Spleen (tissue), 11 donors: ENCODE data around the gene SLITRK5. TPM values are rescaled to one million over a fixed set of nuclear protein-coding genes. Genes with fewer than 3 reads are reported as not detected.

Experiments used
- DNase-seq: peaks from one replicate; pipeline ENCODE4 v3.0.0-alpha.2; 2020
- H3K27ac ChIP-seq, 8 donors: fragments of 200-600 bp; sonication (generic) in 7 of 8; 1 replicate in 4 of 8; 2 replicates in 4 of 8; pipeline versions ENCODE4 v1.5.0 to v1.8.0; 2016 to 2021; ENCODE audit warnings: inconsistent platforms in 4 of 8, mild to moderate bottlenecking in 4 of 8, moderate library complexity in 1 of 8
- H3K27me3 ChIP-seq, 7 donors: fragments of 200-600 bp; sonication (generic) in 6 of 7; replicated peaks in 1 of 7; 1 replicate in 4 of 7; 2 replicates in 3 of 7; pipeline versions ENCODE4 v1.5.0 to v1.8.0; 2016 to 2021; ENCODE audit warnings: inconsistent platforms in 3 of 7, mild to moderate bottlenecking in 1 of 7
- H3K36me3 ChIP-seq, 6 donors: fragments of 200-600 bp; sonication (generic) in 5 of 6; 1 replicate in 4 of 6; 2 replicates in 2 of 6; pipeline versions ENCODE4 v1.5.0 to v1.8.0; 2016 to 2021; ENCODE audit warnings: inconsistent platforms in 2 of 6
- H3K4me1 ChIP-seq, 6 donors: fragments of 200-600 bp; sonication (generic) in 5 of 6; 1 replicate in 3 of 6; 2 replicates in 3 of 6; pipeline versions ENCODE4 v1.5.0 to v1.8.0; 2016 to 2021; ENCODE audit warnings: inconsistent platforms in 3 of 6
- H3K4me3 ChIP-seq, 8 donors: fragments of 200-600 bp; sonication (generic) in 7 of 8; 1 replicate in 4 of 8; 2 replicates in 4 of 8; pipeline versions ENCODE4 v1.5.0 to v1.8.0; 2016 to 2021; ENCODE audit warnings: inconsistent platforms in 4 of 8, mild to moderate bottlenecking in 4 of 8, moderate library complexity in 2 of 8
- H3K9me3 ChIP-seq, 8 donors: fragments of 200-600 bp; sonication (generic) in 7 of 8; 1 replicate in 4 of 8; 2 replicates in 4 of 8; pipeline versions ENCODE4 v1.5.0 to v1.8.0; 2016 to 2021; ENCODE audit warnings: inconsistent platforms in 4 of 8
- POLR2A ChIP-seq, 3 donors: fragments of 450-650 bp; IDR thresholded peaks; one replicate each; pipeline ENCODE4 v1.5.1; 2017; ENCODE audit warnings: antibody characterized with exemption in 3 of 3, mild to moderate bottlenecking in 1 of 3
- POLR2AphosphoS5 ChIP-seq, 3 donors: sonication (generic); formaldehyde crosslinking; IDR thresholded peaks; one replicate each; pipeline ENCODE4 v1.5.1; 2017; ENCODE audit warnings: antibody characterized with exemption in 3 of 3
- WGBS, 5 donors: extraction: QIAGEN DNeasy Blood & Tissue Kit in 3 of 5; methylation state at CpG; one replicate each; pipeline versions ENCODE4 v1.1.5 to v1.1.7; 2013 to 2018; 5-methylcytosine and 5-hydroxymethylcytosine counted together
- intact Hi-C: fragments of 100-400 bp; cut with DNase I; formaldehyde crosslinking; loops from one replicate; pipeline ENCODE4 v1.15.0; 2023; ENCODE audit warnings: low total_unique reads
- polyA plus RNA-seq, 3 donors: library from polyadenylated mRNA; stranded (reverse); fragments of 200-250 nt; gene quantifications; one replicate each; pipeline ENCODE4 v1.2.1, GENCODE V29; 2013
- total RNA-seq, 7 donors: library from RNA; depleted of rRNA in 3 of 7; stranded (reverse); fragments of >200 nt in 3 of 7; fragmentation: NEBNext Ultra II Directional in 4 of 7; extraction: Animal tissue kit (Norgen Biotek cat#: 25700) in 4 of 7; gene quantifications; one replicate each; pipeline versions ENCODE4 v1.1.0 to v1.2.1, GENCODE V29; 2016 to 2021
- TF ChIP-seq, protein P1 (sequence below), 11 experiments: fragments of 200-600 bp in 7 of 11; fragments of 450-650 bp in 4 of 11; sonication (generic) in 4 of 11; IDR thresholded peaks in 8 of 11; conservative IDR thresholded peaks in 3 of 11; 1 replicate in 7 of 11; 2 replicates in 4 of 11; pipeline versions ENCODE4 v1.4.0 to v1.8.0; 2016 to 2021; ENCODE audit warnings: antibody characterized with exemption in 11 of 11, inconsistent platforms in 4 of 11, mild to moderate bottlenecking in 1 of 11
- donor health status: healthy with polysubstance abuse.
- donor health status: DM: no; HTN: no; CAD: no; lungs with moderate emphysema.
- donor health status: DM: no; HTN: no; CAD: no.
- donor health status: Bipolar disorder and iron deficiency.
- donor health status: healthy.
- donor health status: DM: no; HTN: no; CAD: no.
- donor health status: DM: yes; HTN: yes; CAD: no.

Gene SLITRK5
- total and polyA plus RNA-seq, 10 donors, result under 0.01 to 0.26 (median 0.05) TPM; not detected in 1

DNA sequence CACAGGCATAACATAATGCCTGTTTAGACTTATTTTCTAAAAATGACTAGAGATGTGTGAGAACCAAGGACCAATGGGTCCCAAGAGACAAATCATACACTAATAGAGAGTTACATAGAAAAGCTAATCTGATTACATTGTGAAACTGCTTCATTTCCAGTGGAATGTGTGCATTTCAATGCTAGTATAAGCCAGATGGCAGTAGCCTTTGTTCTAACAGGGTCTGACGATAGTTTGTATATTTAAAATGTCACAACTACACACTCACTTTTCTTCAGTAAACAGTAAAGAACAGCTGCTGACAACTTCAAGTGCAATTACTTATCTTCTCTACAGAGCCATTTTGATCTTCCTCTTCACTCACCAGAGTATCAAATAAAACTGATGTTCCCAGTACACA, 4.3 kb upstream of the SLITRK5 start:
- H3K27me3 ChIP-seq, result peaks cover 0 to 35% (median 14%) of the 10 kb centered on the region in 7 donors
- intact Hi-C loops, result no loop called here
- TF ChIP-seq POLR2A (IDR thresholded peaks at IDR 0.05) (no peak), POLR2AphosphoS5 (IDR thresholded peaks at IDR 0.05) (no peak)
- TF ChIP-seq, protein P1, sequence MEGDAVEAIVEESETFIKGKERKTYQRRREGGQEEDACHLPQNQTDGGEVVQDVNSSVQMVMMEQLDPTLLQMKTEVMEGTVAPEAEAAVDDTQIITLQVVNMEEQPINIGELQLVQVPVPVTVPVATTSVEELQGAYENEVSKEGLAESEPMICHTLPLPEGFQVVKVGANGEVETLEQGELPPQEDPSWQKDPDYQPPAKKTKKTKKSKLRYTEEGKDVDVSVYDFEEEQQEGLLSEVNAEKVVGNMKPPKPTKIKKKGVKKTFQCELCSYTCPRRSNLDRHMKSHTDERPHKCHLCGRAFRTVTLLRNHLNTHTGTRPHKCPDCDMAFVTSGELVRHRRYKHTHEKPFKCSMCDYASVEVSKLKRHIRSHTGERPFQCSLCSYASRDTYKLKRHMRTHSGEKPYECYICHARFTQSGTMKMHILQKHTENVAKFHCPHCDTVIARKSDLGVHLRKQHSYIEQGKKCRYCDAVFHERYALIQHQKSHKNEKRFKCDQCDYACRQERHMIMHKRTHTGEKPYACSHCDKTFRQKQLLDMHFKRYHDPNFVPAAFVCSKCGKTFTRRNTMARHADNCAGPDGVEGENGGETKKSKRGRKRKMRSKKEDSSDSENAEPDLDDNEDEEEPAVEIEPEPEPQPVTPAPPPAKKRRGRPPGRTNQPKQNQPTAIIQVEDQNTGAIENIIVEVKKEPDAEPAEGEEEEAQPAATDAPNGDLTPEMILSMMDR (IDR thresholded peaks at IDR 0.05 in 8 of 11, conservative IDR thresholded peaks at IDR 0.05 in 3 of 11), result no peak
- WGBS, 5 donors, result 56 to 91% (median 77%) methylated on average over 1 of the region's 1 CpG
- no peak overlapping the region for H3K27ac ChIP-seq
- H3K4me3 ChIP-seq, result no peak overlapping the region
- peaks cover under 1 to 14% (median 10%) of the 10 kb centered on the region in 6 donors for H3K4me1 ChIP-seq
- no peak for DNase-seq
- H3K36me3 ChIP-seq, result no peaks in the 10 kb centered on the region
- H3K9me3 ChIP-seq, result no peaks in the 10 kb centered on the region

GRCh38 chr13:87667686-87668085, 3.5 kb upstream of the SLITRK5 start:
- H3K4me1 ChIP-seq, result peaks cover 4 to 23% (median 17%) of the 10 kb centered on the region in 6 donors
- intact Hi-C loops, result no loop called here
- H3K4me3 ChIP-seq, result no peak overlapping the region
- DNase-seq, result no peak
- H3K27me3 ChIP-seq, result peaks cover 0 to 43% (median 23%) of the 10 kb centered on the region in 7 donors
- no peaks in the 10 kb centered on the region for H3K9me3 ChIP-seq
- WGBS, 5 donors, result 59 to 80% (median 68%) methylated on average over 1 of the region's 1 CpG
- TF ChIP-seq POLR2A (IDR thresholded peaks at IDR 0.05), result no peak
- no peak for TF ChIP-seq POLR2AphosphoS5 (IDR thresholded peaks at IDR 0.05)
- TF ChIP-seq, protein P1 (IDR thresholded peaks at IDR 0.05 in 8 of 11, conservative IDR thresholded peaks at IDR 0.05 in 3 of 11), result no peak
- no peak overlapping the region for H3K27ac ChIP-seq
- no peaks in the 10 kb centered on the region for H3K36me3 ChIP-seq

DNA sequence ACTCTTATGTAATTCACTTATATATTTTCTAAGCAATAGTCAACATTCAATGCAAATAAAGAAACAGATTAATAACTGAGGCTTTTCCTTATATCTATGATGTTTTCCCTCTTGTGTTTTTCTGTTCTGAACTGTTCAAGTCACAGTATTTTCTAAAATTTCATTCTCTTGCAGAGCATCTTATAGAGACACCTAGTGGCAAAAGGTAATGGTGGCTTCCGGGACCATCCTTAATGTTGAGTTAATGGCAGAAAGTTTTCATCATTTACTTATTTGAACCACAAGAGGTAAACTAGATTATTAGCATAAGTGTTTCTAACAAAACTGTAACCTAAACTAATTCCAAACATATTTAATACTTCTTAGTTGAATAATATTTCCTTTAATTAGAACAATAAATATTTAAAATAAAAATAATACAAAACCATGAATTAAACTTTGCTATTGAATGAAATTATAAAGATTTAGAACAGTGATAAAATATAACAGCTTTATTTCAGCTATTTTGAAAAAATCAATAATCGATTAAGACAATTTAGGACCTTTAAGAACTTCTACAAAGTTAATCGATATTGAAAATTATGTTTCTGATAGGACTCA, 1.7 kb upstream of the SLITRK5 start:
- Histone ChIP-seq H3K27me3 (peaks cover 2 to 61% (median 39%) of the 10 kb centered on the region in 7 donors), H3K4me3 (no peak overlapping the region), H3K9me3 (no peaks in the 10 kb centered on the region), H3K27ac (no peak overlapping the region), H3K36me3 (no peaks in the 10 kb centered on the region), H3K4me1 (peaks cover 4 to 39% (median 29%) of the 10 kb centered on the region in 6 donors)
- whole genome bisulfite sequencing, 5 donors, result 36 to 42% (median 41%) methylated on average over 3 of the region's 3 CpGs
- DNase-seq, result no peak
- TF ChIP-seq POLR2A (IDR thresholded peaks at IDR 0.05) (no peak), POLR2AphosphoS5 (IDR thresholded peaks at IDR 0.05) (no peak)
- TF ChIP-seq, protein P1 (IDR thresholded peaks at IDR 0.05 in 8 of 11, conservative IDR thresholded peaks at IDR 0.05 in 3 of 11), result peak in 1 of 11 experiments; percentile 30
- intact Hi-C loops, result no loop called here

DNA sequence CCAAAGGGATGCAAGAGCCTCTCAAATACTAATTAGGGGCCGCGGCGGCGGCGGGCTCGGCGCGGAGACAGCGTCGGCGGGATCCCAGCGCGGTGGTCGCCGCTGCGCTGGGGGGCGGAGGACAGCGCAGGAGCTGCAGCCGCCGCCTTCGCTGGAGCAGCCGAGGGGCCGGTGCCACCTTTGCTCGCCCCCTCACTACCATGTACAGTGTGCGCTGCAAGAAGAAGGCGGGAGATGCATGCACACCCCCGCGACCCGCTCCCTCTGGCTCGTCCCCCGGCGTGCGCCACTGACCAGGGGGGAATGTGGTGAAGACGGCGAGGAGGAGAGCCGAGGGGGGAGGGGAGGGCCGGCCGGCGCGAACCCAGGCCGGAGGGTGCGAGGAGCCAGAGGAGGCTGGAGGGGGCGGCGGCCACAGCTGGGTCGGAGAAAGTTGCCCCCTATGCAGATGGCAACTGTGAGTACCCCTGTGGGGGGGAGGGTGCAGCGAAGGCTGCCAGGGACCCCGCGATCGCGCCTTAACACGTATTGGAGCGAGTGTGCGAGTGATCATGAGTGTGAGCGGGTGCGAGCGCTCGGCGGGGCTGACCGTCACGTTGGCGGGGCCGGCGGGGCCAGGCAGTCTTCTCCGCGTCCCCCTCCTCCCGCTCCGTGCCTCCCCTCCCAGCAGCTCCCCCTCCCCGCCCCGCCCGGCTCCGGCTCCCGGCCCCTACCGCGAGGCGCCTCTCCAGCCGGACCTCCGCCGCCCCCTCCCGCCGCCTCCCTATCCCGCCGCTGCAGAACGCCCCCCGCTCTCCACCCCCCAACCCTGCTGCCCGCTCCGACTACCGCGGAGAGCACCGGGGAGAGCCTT, 808 bp downstream of the SLITRK5 start:
- Histone ChIP-seq H3K4me1 (peaks cover 5 to 44% (median 35%) of the 10 kb centered on the region in 6 donors), H3K27ac (no peak overlapping the region), H3K27me3 (peaks cover 5 to 86% (median 63%) of the 10 kb centered on the region in 7 donors), H3K36me3 (no peaks in the 10 kb centered on the region), H3K4me3 (peak overlapping the region; percentile 33 to 76 (median 44)), H3K9me3 (peaks cover 0 to 9% (median 0%) of the 10 kb centered on the region in 8 donors)
- TF ChIP-seq, protein P1 (IDR thresholded peaks at IDR 0.05 in 8 of 11, conservative IDR thresholded peaks at IDR 0.05 in 3 of 11), result no peak
- TF ChIP-seq POLR2A (IDR thresholded peaks at IDR 0.05) (no peak), POLR2AphosphoS5 (IDR thresholded peaks at IDR 0.05) (no peak)
- WGBS, 5 donors, result 1 to 4% (median 1%) methylated on average over 57 to 88 of the region's 89 CpGs
- DNase-seq, result peak; percentile 71
- intact Hi-C loops, result no loop called here
